GM18907 (cell line): ENCODE measurements around the gene TDRD5.

Experiments used
- ATAC-seq: cut with Tn5 transposase; IDR thresholded peaks from one replicate; pipeline ENCODE4 v1.9.1; 2021; ENCODE audit warnings: mild to moderate bottlenecking, moderate library complexity; ENCODE audit not compliant: unreplicated experiment

The TDRD5 gene

GRCh38 chr1:179591592-179592580 lies at the start of gene TDRD5:
TSS of gene TDRD5 (plus strand) at chr1:179591832. CDS start at chr1:179592616, 784 bp downstream.
- no peak for ATAC-seq

- no peak for ATAC-seq
Observed at GRCh38 chr1:179545321-179545720, 46.3 kb upstream of the TDRD5 start.

- no peak for ATAC-seq
Observed at GRCh38 chr1:179547021-179547535, 44.6 kb upstream of the TDRD5 start.

- ATAC-seq: no peak
Observed at GRCh38 chr1:179548666-179549367, 42.8 kb upstream of the TDRD5 start.

GRCh38 chr1:179549368-179549700 lies 42.3 kb upstream of the TDRD5 start:
- ATAC-seq: no peak

GRCh38 chr1:179550746-179551682 lies 40.6 kb upstream of the TDRD5 start:
- no peak for ATAC-seq

GRCh38 chr1:179554427-179554826 lies 37.2 kb upstream of the TDRD5 start:
- ATAC-seq: no peak

- no peak for ATAC-seq
Observed at GRCh38 chr1:179558078-179558477, 33.6 kb upstream of the TDRD5 start.

GRCh38 chr1:179575497-179576314 lies 15.9 kb upstream of the TDRD5 start, which contains the start of gene NPHS2:
TSS of gene NPHS2 (minus strand) at chr1:179575948. CDS start at chr1:179575864, 84 bp downstream.
- no peak for ATAC-seq

GRCh38 chr1:179576509-179576908 lies 15.1 kb upstream of the TDRD5 start:
- no peak for ATAC-seq

GRCh38 chr1:179583771-179584320 lies 7.8 kb upstream of the TDRD5 start:
- ATAC-seq: no peak

- ATAC-seq: no peak
Observed at GRCh38 chr1:179586107-179586823, 5.4 kb upstream of the TDRD5 start.

GRCh38 chr1:179587336-179587735 lies 4.3 kb upstream of the TDRD5 start:
- ATAC-seq: no peak

GRCh38 chr1:179588425-179589024 lies 3.1 kb upstream of the TDRD5 start:
- no peak for ATAC-seq

GRCh38 chr1:179589509-179589908 lies 2.1 kb upstream of the TDRD5 start:
- ATAC-seq: no peak

- ATAC-seq: no peak
Observed at GRCh38 chr1:179590671-179591070, 961 bp upstream of the TDRD5 start.

GRCh38 chr1:179591253-179591591 lies 410 bp upstream of the TDRD5 start:
- ATAC-seq: no peak

GRCh38 chr1:179598631-179599030 lies 7.0 kb downstream of the TDRD5 start:
- no peak for ATAC-seq
